Tibial nerve (tissue), 4 donors: Measurements from ENCODE around the gene DIP2C.
"Not testable (repeated sequence)": the region's sequence is repeated elsewhere in the genome, so short reads cannot be mapped to it uniquely, and the experiment has no call there.

Experiments
- EP300 ChIP-seq, 2 donors: sonication (generic); formaldehyde crosslinking; IDR thresholded peaks; one replicate each; pipeline ENCODE4 v1.6.1; 2017; ENCODE audit warnings: antibody characterized with exemption in 2 of 2, mild to moderate bottlenecking in 1 of 2
- POLR2A ChIP-seq, 2 donors: fragments of 450-650 bp; IDR thresholded peaks; one replicate each; pipeline ENCODE4 v1.6.1; 2017; ENCODE audit warnings: antibody characterized with exemption in 2 of 2, mild to moderate bottlenecking in 2 of 2, moderate library complexity in 2 of 2
- TF ChIP-seq, protein P1 (sequence below), 5 experiments: fragments of 200-600 bp in 3 of 5; fragments of 450-650 bp in 2 of 5; sonication (generic) in 3 of 5; IDR thresholded peaks; one replicate each; pipeline ENCODE4 v1.5.1; 2016 to 2019; ENCODE audit warnings: antibody characterized with exemption in 5 of 5, mild to moderate bottlenecking in 3 of 5, moderate library complexity in 2 of 5

DNA sequence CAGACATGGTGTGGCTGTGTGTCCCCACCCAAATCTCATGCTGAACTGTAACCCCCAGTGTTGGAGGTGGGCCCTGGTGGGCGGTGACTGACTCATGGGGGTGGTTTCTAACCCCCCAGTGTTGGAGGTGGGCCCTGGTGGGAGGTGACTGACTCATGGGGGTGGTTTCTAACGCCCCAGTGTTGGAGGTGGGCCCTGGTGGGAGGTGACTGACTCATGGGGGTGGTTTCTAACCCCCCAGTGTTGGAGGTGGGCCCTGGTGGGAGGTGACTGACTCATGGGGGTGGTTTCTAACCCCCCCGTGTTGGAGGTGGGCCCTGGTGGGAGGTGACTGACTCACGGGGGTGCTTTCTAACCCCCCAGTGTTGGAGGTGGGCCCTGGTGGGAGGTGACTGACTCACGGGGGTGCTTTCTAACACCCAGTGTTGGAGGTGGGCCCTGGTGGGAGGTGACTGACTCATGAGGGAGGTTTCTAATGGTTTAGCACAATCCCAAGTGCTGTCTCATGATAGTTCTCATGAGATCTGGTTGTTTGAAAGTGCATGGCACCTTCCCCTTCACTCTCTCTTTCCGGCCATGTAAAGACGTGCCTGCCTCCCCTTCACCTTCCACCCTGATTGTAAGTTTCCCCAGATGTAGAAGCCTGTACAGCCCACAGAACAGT is 78.7 kb downstream of the DIP2C start:
- TF ChIP-seq, protein P1, sequence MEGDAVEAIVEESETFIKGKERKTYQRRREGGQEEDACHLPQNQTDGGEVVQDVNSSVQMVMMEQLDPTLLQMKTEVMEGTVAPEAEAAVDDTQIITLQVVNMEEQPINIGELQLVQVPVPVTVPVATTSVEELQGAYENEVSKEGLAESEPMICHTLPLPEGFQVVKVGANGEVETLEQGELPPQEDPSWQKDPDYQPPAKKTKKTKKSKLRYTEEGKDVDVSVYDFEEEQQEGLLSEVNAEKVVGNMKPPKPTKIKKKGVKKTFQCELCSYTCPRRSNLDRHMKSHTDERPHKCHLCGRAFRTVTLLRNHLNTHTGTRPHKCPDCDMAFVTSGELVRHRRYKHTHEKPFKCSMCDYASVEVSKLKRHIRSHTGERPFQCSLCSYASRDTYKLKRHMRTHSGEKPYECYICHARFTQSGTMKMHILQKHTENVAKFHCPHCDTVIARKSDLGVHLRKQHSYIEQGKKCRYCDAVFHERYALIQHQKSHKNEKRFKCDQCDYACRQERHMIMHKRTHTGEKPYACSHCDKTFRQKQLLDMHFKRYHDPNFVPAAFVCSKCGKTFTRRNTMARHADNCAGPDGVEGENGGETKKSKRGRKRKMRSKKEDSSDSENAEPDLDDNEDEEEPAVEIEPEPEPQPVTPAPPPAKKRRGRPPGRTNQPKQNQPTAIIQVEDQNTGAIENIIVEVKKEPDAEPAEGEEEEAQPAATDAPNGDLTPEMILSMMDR (IDR thresholded peaks at IDR 0.05) = not testable (repeated sequence)
- TF ChIP-seq POLR2A, EP300 (IDR thresholded peaks at IDR 0.05): not testable (repeated sequence)
